Measurements from ENCODE around the gene FBXL7.

FBXL7 gene

GRCh38 chr5:15574806-15575325, 74.9 kb downstream of the FBXL7 start:
- no peak for TF ChIP-seq CTCF (IDR thresholded peaks at IDR 0.05; ENCODE audit: low read depth, low read length, poor library complexity, severe bottlenecking)
- TF ChIP-seq EZH2phosphoT487 (IDR thresholded peaks at IDR 0.05; ENCODE audit: borderline replicate concordance, low read length): no peak
- Histone ChIP-seq H3K27ac (ENCODE audit: low read depth, low read length) (no peak overlapping the region), H3F3A (ENCODE audit: control insufficient read depth, insufficient read depth) (no peaks in the 10 kb centered on the region), H3K9me3 (ENCODE audit: control insufficient read depth, insufficient read depth, low read length) (no peaks in the 10 kb centered on the region), H3K4me1 (ENCODE audit: control insufficient read depth, low read length) (no peaks in the 10 kb centered on the region), H3K4me3 (ENCODE audit: low read length) (no peak overlapping the region), H4K20me1 (ENCODE audit: control insufficient read depth, insufficient read depth, low read depth, low read length) (no peaks in the 10 kb centered on the region), H3K27me3 (ENCODE audit: control insufficient read depth, low read length) (no peaks in the 10 kb centered on the region), H3K9me2 (replicated peaks; ENCODE audit: control insufficient read depth, low read length) (no peaks in the 10 kb centered on the region), H3K4me2 (ENCODE audit: low read length) (no peak overlapping the region), H3K36me3 (ENCODE audit: control insufficient read depth, low read length) (no peaks in the 10 kb centered on the region), H3K79me2 (ENCODE audit: control insufficient read depth, low read length) (no peaks in the 10 kb centered on the region)

DNA sequence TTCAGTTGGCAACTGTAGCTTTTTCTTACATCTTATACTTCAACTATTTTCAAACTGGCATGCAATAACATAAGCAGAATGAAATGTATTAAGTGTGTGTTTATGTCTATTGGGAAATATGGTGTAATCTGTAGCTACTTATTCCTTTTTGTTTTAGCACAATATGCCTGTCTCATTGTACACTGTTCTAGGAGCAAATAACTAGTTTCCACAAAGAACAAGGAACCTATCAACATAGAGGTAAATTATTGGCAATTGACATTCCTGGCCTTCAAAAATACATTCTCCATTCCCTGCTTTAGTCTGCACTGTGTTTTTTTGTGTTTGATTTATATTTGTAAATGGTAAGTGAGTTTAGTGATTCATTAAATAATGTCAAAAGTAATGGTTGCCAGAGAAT, 75.7 kb downstream of the FBXL7 start:
- H4K20me1 ChIP-seq (ENCODE audit: control insufficient read depth, insufficient read depth, low read depth, low read length): no peaks in the 10 kb centered on the region
- no peak overlapping the region for H3K4me3 ChIP-seq (ENCODE audit: low read length)
- no peak overlapping the region for H3K27ac ChIP-seq (ENCODE audit: low read depth, low read length)
- TF ChIP-seq EZH2phosphoT487 (IDR thresholded peaks at IDR 0.05; ENCODE audit: borderline replicate concordance, low read length): no peak
- TF ChIP-seq CTCF (IDR thresholded peaks at IDR 0.05; ENCODE audit: low read depth, low read length, poor library complexity, severe bottlenecking): no peak
- H3K4me1 ChIP-seq (ENCODE audit: control insufficient read depth, low read length): no peaks in the 10 kb centered on the region
- no peaks in the 10 kb centered on the region for H3K79me2 ChIP-seq (ENCODE audit: control insufficient read depth, low read length)
- no peaks in the 10 kb centered on the region for H3K36me3 ChIP-seq (ENCODE audit: control insufficient read depth, low read length)
- no peaks in the 10 kb centered on the region for H3K9me3 ChIP-seq (ENCODE audit: control insufficient read depth, insufficient read depth, low read length)
- H3K4me2 ChIP-seq (ENCODE audit: low read length): no peak overlapping the region
- no peaks in the 10 kb centered on the region for H3K27me3 ChIP-seq (ENCODE audit: control insufficient read depth, low read length)
- no peaks in the 10 kb centered on the region for H3K9me2 ChIP-seq (replicated peaks; ENCODE audit: control insufficient read depth, low read length)
- no peaks in the 10 kb centered on the region for H3F3A ChIP-seq (ENCODE audit: control insufficient read depth, insufficient read depth)

GRCh38 chr5:15577132-15577531, 77.2 kb downstream of the FBXL7 start:
- Histone ChIP-seq H3K9me3 (ENCODE audit: control insufficient read depth, insufficient read depth, low read length) (no peaks in the 10 kb centered on the region), H3K79me2 (ENCODE audit: control insufficient read depth, low read length) (no peaks in the 10 kb centered on the region), H3K4me2 (ENCODE audit: low read length) (no peak overlapping the region)

More at GRCh38 chr5:15577132-15577531, 77.2 kb downstream of the FBXL7 start:
- Histone ChIP-seq H3K9me2 (replicated peaks; ENCODE audit: control insufficient read depth, low read length) (no peaks in the 10 kb centered on the region), H3K4me1 (ENCODE audit: control insufficient read depth, low read length) (no peaks in the 10 kb centered on the region), H3K27ac (ENCODE audit: low read depth, low read length) (no peak overlapping the region), H3K36me3 (ENCODE audit: control insufficient read depth, low read length) (no peaks in the 10 kb centered on the region), H3F3A (ENCODE audit: control insufficient read depth, insufficient read depth) (no peaks in the 10 kb centered on the region), H3K4me3 (ENCODE audit: low read length) (no peak overlapping the region), H4K20me1 (ENCODE audit: control insufficient read depth, insufficient read depth, low read depth, low read length) (no peaks in the 10 kb centered on the region), H3K27me3 (ENCODE audit: control insufficient read depth, low read length) (no peaks in the 10 kb centered on the region)
- TF ChIP-seq EZH2phosphoT487 (IDR thresholded peaks at IDR 0.05; ENCODE audit: borderline replicate concordance, low read length) (no peak), CTCF (IDR thresholded peaks at IDR 0.05; ENCODE audit: low read depth, low read length, poor library complexity, severe bottlenecking) (no peak)
